Dermis blood vessel endothelial cell (primary cell): ENCODE results near the gene TTLL13. TPM values are rescaled to one million over a fixed set of nuclear protein-coding genes. Genes with fewer than 3 reads are reported as not detected.

ENCODE experiments used
- total RNA-seq: library from RNA; depleted of rRNA; stranded (reverse); fragments of >200 nt; gene quantifications from 2 replicates; pipeline ENCODE4 v1.2.3, GENCODE V29; 2014

TTLL13 gene
- total RNA-seq, 1 donor from 2014 or later, result 0.17 TPM

Other genes with a start within 250 kb of the TTLL13 start
- 10.2 and 10.7 TPM in 2 replicates for gene ZNF710, start 248.2 kb upstream of the TTLL13 start, total RNA-seq
- 77.3 and 127 TPM in 2 replicates for gene IDH2, start 147.1 kb upstream of the TTLL13 start, total RNA-seq
- gene SEMA4B, start 48.2 kb upstream of the TTLL13 start, total RNA-seq, result 6.3 and 9.4 TPM in 2 replicates
- gene CIB1, start 15.6 kb upstream of the TTLL13 start, total RNA-seq, result 22.5 and 26.2 TPM in 2 replicates
- gene GDPGP1, start 15.3 kb upstream of the TTLL13 start, total RNA-seq, result 11.7 and 13.6 TPM in 2 replicates
- 68.1 and 92.9 TPM in 2 replicates for gene NGRN, start 16.1 kb downstream of the TTLL13 start, total RNA-seq
- gene ZNF774, start 102.7 kb downstream of the TTLL13 start, total RNA-seq, result 1.4 and 2.2 TPM in 2 replicates
- 233 and 524 TPM in 2 replicates for gene IQGAP1, start 138.7 kb downstream of the TTLL13 start, total RNA-seq